HepG2 (cell line): ENCODE data around the gene NEIL3. TPM values are rescaled to one million over a fixed set of nuclear protein-coding genes. Genes with fewer than 3 reads are reported as not detected.

Source experiments
- AKNA ChIP-seq: sonication (generic); formaldehyde crosslinking; IDR thresholded peaks from 2 replicates; pipeline ENCODE4 v1.4.0; 2020; ENCODE audit warnings: missing genetic modification reagents, borderline replicate concordance
- ATF2 ChIP-seq: sonication (generic); formaldehyde crosslinking; IDR thresholded peaks from 2 replicates; pipeline ENCODE4 v1.4.0; 2020; ENCODE audit warnings: missing genetic modification reagents
- CTCF ChIP-seq: sonication (generic); formaldehyde crosslinking; IDR thresholded peaks from 2 replicates; pipeline ENCODE4 v1.5.0; 2020; ENCODE audit warnings: mild to moderate bottlenecking, missing genetic modification reagents, moderate library complexity
- GATAD1 ChIP-seq: IDR thresholded peaks from 2 replicates; pipeline ENCODE4 v1.6.1; 2016; ENCODE audit warnings: missing genetic modification reagents, missing compliant biosample characterization
- KIAA2018 ChIP-seq: sonication (generic); formaldehyde crosslinking; IDR thresholded peaks from 2 replicates; pipeline ENCODE4 v1.5.0; 2020; ENCODE audit warnings: mild to moderate bottlenecking, missing genetic modification reagents, borderline replicate concordance
- NFKB2 ChIP-seq: sonication (generic); formaldehyde crosslinking; IDR thresholded peaks from 2 replicates; pipeline ENCODE4 v1.4.0; 2020; ENCODE audit warnings: missing genetic modification reagents, borderline replicate concordance
- POGZ ChIP-seq: sonication (generic); formaldehyde crosslinking; IDR thresholded peaks from 2 replicates; pipeline ENCODE4 v1.4.0; 2020; ENCODE audit warnings: mild to moderate bottlenecking, missing genetic modification reagents
- TOE1 ChIP-seq: sonication (generic); formaldehyde crosslinking; IDR thresholded peaks from 2 replicates; pipeline ENCODE4 v1.4.0; 2020; ENCODE audit warnings: mild to moderate bottlenecking, missing genetic modification reagents
- TRIM22 ChIP-seq: fragments of 450-650 bp; IDR thresholded peaks from 2 replicates; pipeline ENCODE4 v1.6.1; 2017
- ZNF510 ChIP-seq: sonication (generic); formaldehyde crosslinking; IDR thresholded peaks from 2 replicates; pipeline ENCODE4 v1.4.0; 2020; ENCODE audit warnings: low read depth, mild to moderate bottlenecking, missing genetic modification reagents
- polyA plus RNA-seq, 8 experiments: library from polyadenylated mRNA; depleted of rRNA in 3 of 8; stranded (reverse) in 7 of 8; unstranded in 1 of 8; fragments of >200 nt; fragmentation: Illumina TruSeq in 4 of 8; extraction: Trizol in 4 of 8; gene quantifications; 2 replicates each; pipeline versions ENCODE4 v1.2.1 to v1.2.3, GENCODE V29; 2011 to 2016; ENCODE audit warnings: low read depth in 4 of 8, missing spikeins in 1 of 8, mixed read lengths in 1 of 8; ENCODE audit not compliant: insufficient read depth in 1 of 8
- total RNA-seq, 5 experiments: library from RNA; depleted of rRNA; stranded (reverse); fragments of >200 nt; fragmentation: Illumina TruSeq; extraction: Trizol; gene quantifications; 2 replicates each; pipeline ENCODE4 v1.2.3, GENCODE V29; 2016; ENCODE audit warnings: low read depth in 1 of 5

The NEIL3 gene
- total and polyA plus RNA-seq, 2 of the 13 experiments (the other 11 are each of a cell fraction or from before 2014, with no cell fraction given) = 3.5 to 8.4 TPM

- TF ChIP-seq AKNA (CRISPR knock-in tag) (no peak), TOE1 (no peak), GATAD1 (no peak), NFKB2 (0 out of 2 replicates have a peak, but pooled peaks have one; percentile 29), CTCF (CRISPR knock-in tag) (peak; percentile 84), TRIM22 (no peak), ZNF510 (no peak), KIAA2018 (CRISPR knock-in tag) (no peak), POGZ (0 out of 2 replicates have a peak, but pooled peaks have one; percentile 47), ATF2 (CRISPR knock-in tag) (no peak)
Measured at GRCh38 chr4:177380730-177381287, 71.1 kb downstream of the NEIL3 start (continued).
